HG02642 (cell line): ENCODE data around the gene FRMPD1.

ENCODE experiments used
- ATAC-seq: cut with Tn5 transposase; IDR thresholded peaks from one replicate; pipeline ENCODE4 v1.9.1; 2021; ENCODE audit warnings: mild to moderate bottlenecking; ENCODE audit not compliant: unreplicated experiment, poor library complexity

Gene FRMPD1

GRCh38 chr9:37678789-37679273, 28.1 kb downstream of the FRMPD1 start:
- no peak for ATAC-seq

GRCh38 chr9:37679649-37680402, 29.1 kb downstream of the FRMPD1 start:
- ATAC-seq = no peak

- ATAC-seq = no peak
Measured at GRCh38 chr9:37682951-37683350, 32.2 kb downstream of the FRMPD1 start.

GRCh38 chr9:37683531-37684371, 33.0 kb downstream of the FRMPD1 start:
- ATAC-seq = no peak

GRCh38 chr9:37692622-37693221, 42.0 kb downstream of the FRMPD1 start:
- ATAC-seq = no peak

GRCh38 chr9:37693260-37693659, 42.5 kb downstream of the FRMPD1 start:
- no peak for ATAC-seq

GRCh38 chr9:37694355-37694754, 43.6 kb downstream of the FRMPD1 start:
- no peak for ATAC-seq

- no peak for ATAC-seq
Measured at GRCh38 chr9:37696528-37696927, 45.8 kb downstream of the FRMPD1 start.

GRCh38 chr9:37700131-37700530, 49.4 kb downstream of the FRMPD1 start:
- ATAC-seq = no peak

- ATAC-seq = no peak
Measured at GRCh38 chr9:37700900-37701299, 50.1 kb downstream of the FRMPD1 start.

- ATAC-seq = no peak
Measured at GRCh38 chr9:37705787-37706186, 55.0 kb downstream of the FRMPD1 start.

- ATAC-seq = no peak
Measured at GRCh38 chr9:37706290-37706689, 55.5 kb downstream of the FRMPD1 start.

- no peak for ATAC-seq
Measured at GRCh38 chr9:37707748-37708147, 57.0 kb downstream of the FRMPD1 start.

- no peak for ATAC-seq
Measured at GRCh38 chr9:37710046-37710445, 59.3 kb downstream of the FRMPD1 start.

GRCh38 chr9:37715260-37715659, 64.5 kb downstream of the FRMPD1 start:
- ATAC-seq = no peak

- ATAC-seq = no peak
Measured at GRCh38 chr9:37715991-37716505, 65.3 kb downstream of the FRMPD1 start.

- ATAC-seq = no peak
Measured at GRCh38 chr9:37719526-37719925, 68.8 kb downstream of the FRMPD1 start.

- ATAC-seq = no peak
Measured at GRCh38 chr9:37727013-37727412, 76.3 kb downstream of the FRMPD1 start.

- ATAC-seq = no peak
Measured at GRCh38 chr9:37729499-37729898, 78.7 kb downstream of the FRMPD1 start.

GRCh38 chr9:37730256-37730655, 79.5 kb downstream of the FRMPD1 start:
- no peak for ATAC-seq

- no peak for ATAC-seq
Measured at GRCh38 chr9:37730839-37731238, 80.1 kb downstream of the FRMPD1 start.
